Left ventricle myocardium superior (tissue), 1 donor: ENCODE data around the gene ZNF746. TPM values are rescaled to one million over a fixed set of nuclear protein-coding genes. Genes with fewer than 3 reads are reported as not detected.

Experiments used
- ATAC-seq: fragments of 200-7000 bp; cut with Tn5 transposase; one replicate; pipeline ENCODE4 v1.9.1; 2020; ENCODE audit warnings: mild to moderate bottlenecking, moderate library complexity
- DNase-seq: peaks from one replicate; pipeline ENCODE4 v3.0.0-alpha.2; 2020
- intact Hi-C: fragments of 100-400 bp; cut with micrococcal nuclease; formaldehyde crosslinking; loops from one replicate; pipeline ENCODE4 v1.11.0; 2022
- long read RNA-seq: library from polyadenylated mRNA; unstranded; transcript quantifications from one replicate; pipeline ENCODE4 v2.0.0, GENCODE V29; 2021
- total RNA-seq: library from RNA; stranded (reverse); fragmentation: NEBNext Ultra II Directional; extraction: Animal tissue kit (Norgen Biotek cat#: 25700); gene quantifications from one replicate; pipeline ENCODE4 v1.2.1, GENCODE V29; 2021
- donor health status: DM: no; HTN: yes; CAD: no; lungs with severe emphysema.

Gene ZNF746
- total RNA-seq = 8.7 TPM
- long read RNA-seq, partial matches to known transcripts = 4 of 17 reads
- long read RNA-seq, other reads (novel, unspliced or antisense) = 10 of 17 reads

- DNase-seq (peak; percentile 94), ATAC-seq (peak; percentile 92)
- intact Hi-C loops = no loop called here
Observed at GRCh38 chr7:149497467-149498261, at the start of gene ZNF746. Gene ZNF746 (minus strand): TSS chr7:149497809. CDS start chr7:149497536, 273 bp downstream.

GRCh38 chr7:149547126-149547525 is 49.5 kb upstream of the ZNF746 start:
- intact Hi-C loops = no loop called here
- DNase-seq (no peak), ATAC-seq (peak; percentile 26)

GRCh38 chr7:149546331-149546730 is 48.7 kb upstream of the ZNF746 start:
- ATAC-seq (no peak), DNase-seq (no peak)
- intact Hi-C loops = no loop called here

GRCh38 chr7:149544028-149544427 is 46.4 kb upstream of the ZNF746 start:
- intact Hi-C loops = no loop called here
- DNase-seq (no peak), ATAC-seq (no peak)

- ATAC-seq (no peak), DNase-seq (no peak)
- intact Hi-C loops = no loop called here
Observed at GRCh38 chr7:149532654-149533053, 35.0 kb upstream of the ZNF746 start.

GRCh38 chr7:149529136-149529718 is 31.6 kb upstream of the ZNF746 start:
- ATAC-seq = no peak
- intact Hi-C loops = no loop called here
- no peak for DNase-seq

GRCh38 chr7:149527414-149527813 is 29.8 kb upstream of the ZNF746 start:
- no peak for DNase-seq
- no peak for ATAC-seq
- intact Hi-C loops = no loop called here

- no peak for DNase-seq
- intact Hi-C loops = no loop called here
- no peak for ATAC-seq
Observed at GRCh38 chr7:149525280-149525679, 27.7 kb upstream of the ZNF746 start.

GRCh38 chr7:149524394-149524793 is 26.8 kb upstream of the ZNF746 start:
- no peak for ATAC-seq
- intact Hi-C loops = no loop called here

GRCh38 chr7:149510248-149510647 is 12.6 kb upstream of the ZNF746 start:
- ATAC-seq (no peak), DNase-seq (no peak)
- intact Hi-C loops = no loop called here

More at GRCh38 chr7:149524394-149524793, 26.8 kb upstream of the ZNF746 start:
- no peak for DNase-seq

GRCh38 chr7:149509774-149510173 is 12.2 kb upstream of the ZNF746 start:
- ATAC-seq (no peak), DNase-seq (no peak)
- intact Hi-C loops = no loop called here

GRCh38 chr7:149505551-149505950 is 7.9 kb upstream of the ZNF746 start:
- intact Hi-C loops = no loop called here
- ATAC-seq = no peak
- DNase-seq = no peak

GRCh38 chr7:149501651-149502050 is 4.0 kb upstream of the ZNF746 start:
- intact Hi-C loops = no loop called here
- ATAC-seq = no peak
- DNase-seq = no peak

GRCh38 chr7:149500910-149501309 is 3.3 kb upstream of the ZNF746 start:
- intact Hi-C loops = no loop called here
- DNase-seq (peak; percentile 42), ATAC-seq (no peak)

- intact Hi-C loops = no loop called here
- DNase-seq = no peak
- no peak for ATAC-seq
Observed at GRCh38 chr7:149500201-149500600, 2.6 kb upstream of the ZNF746 start.

GRCh38 chr7:149498811-149499210 is 1.2 kb upstream of the ZNF746 start:
- intact Hi-C loops = no loop called here
- ATAC-seq (no peak), DNase-seq (no peak)

GRCh38 chr7:149496642-149497391 is 792 bp downstream of the ZNF746 start:
- peak; percentile 76 for DNase-seq
- intact Hi-C loops = no loop called here
- peak; percentile 61 for ATAC-seq

GRCh38 chr7:149495785-149496641 is 1.6 kb downstream of the ZNF746 start:
- peak; percentile 62 for ATAC-seq
- DNase-seq = peak; percentile 83
- intact Hi-C loops = no loop called here

- DNase-seq (no peak), ATAC-seq (no peak)
- intact Hi-C loops = no loop called here
Observed at GRCh38 chr7:149494738-149495368, 2.8 kb downstream of the ZNF746 start.
